CD4-positive, alpha-beta T cell treated with Interferon alpha-2 for 1 hour (primary cell): Measurements from ENCODE around the gene ARF3.

Source experiments
- DNase-seq, 2 donors: peaks; one replicate each; pipeline ENCODE4 v3.0.0-alpha.2; 2020 to 2022

Gene ARF3

GRCh38 chr12:48965298-48965838 is 8.1 kb upstream of the ARF3 start:
- no peak for DNase-seq

GRCh38 chr12:48961801-48962200 is 4.5 kb upstream of the ARF3 start:
- no peak for DNase-seq

GRCh38 chr12:48961331-48961730 is 4.0 kb upstream of the ARF3 start:
- DNase-seq = no peak

GRCh38 chr12:48960834-48961233 is 3.5 kb upstream of the ARF3 start:
- no peak for DNase-seq

GRCh38 chr12:48958049-48958388 is 732 bp upstream of the ARF3 start:
- DNase-seq = no peak

GRCh38 chr12:48956279-48957140 is 777 bp downstream of the ARF3 start:
- DNase-seq = peak; percentile 57 to 66

GRCh38 chr12:48954841-48955501 is 2.3 kb downstream of the ARF3 start:
- DNase-seq = no peak

- DNase-seq = no peak
Observed at GRCh38 chr12:48954061-48954460, 3.2 kb downstream of the ARF3 start.

GRCh38 chr12:48952691-48953090 is 4.6 kb downstream of the ARF3 start:
- no peak for DNase-seq

- DNase-seq = no peak
Observed at GRCh38 chr12:48947727-48948126, 9.6 kb downstream of the ARF3 start.

- no peak for DNase-seq
Observed at GRCh38 chr12:48946943-48947342, 10.3 kb downstream of the ARF3 start.

- DNase-seq = no peak
Observed at GRCh38 chr12:48946205-48946604, 11.1 kb downstream of the ARF3 start.

GRCh38 chr12:48943221-48943620 is 14.1 kb downstream of the ARF3 start:
- DNase-seq = no peak

- peak in 1 of 2 donors; percentile 37 for DNase-seq
Observed at GRCh38 chr12:48940181-48940580, 17.1 kb downstream of the ARF3 start.

GRCh38 chr12:48938805-48939204 is 18.5 kb downstream of the ARF3 start:
- peak in 1 of 2 donors; percentile 32 for DNase-seq

- no peak for DNase-seq
Observed at GRCh38 chr12:48937170-48937569, 20.1 kb downstream of the ARF3 start.

GRCh38 chr12:48936379-48936979 is 20.8 kb downstream of the ARF3 start:
- peak; percentile 78 to 86 for DNase-seq

- peak in 1 of 2 donors; percentile 39 for DNase-seq
Observed at GRCh38 chr12:48934312-48934706, 23.0 kb downstream of the ARF3 start.

GRCh38 chr12:48933664-48934311 is 23.5 kb downstream of the ARF3 start:
- DNase-seq = peak; percentile 35 to 75

GRCh38 chr12:48932878-48933277 is 24.4 kb downstream of the ARF3 start:
- DNase-seq = peak in 1 of 2 donors; percentile 30

- DNase-seq = no peak
Observed at GRCh38 chr12:48930475-48930874, 26.8 kb downstream of the ARF3 start.

- DNase-seq = no peak
Observed at GRCh38 chr12:48929551-48929950, 27.7 kb downstream of the ARF3 start.

GRCh38 chr12:48927261-48927660 is 30.0 kb downstream of the ARF3 start:
- no peak for DNase-seq
